Tongue (tissue), 2 donors: Measurements from ENCODE around the gene KRT86. TPM values are rescaled to one million over a fixed set of nuclear protein-coding genes. Genes with fewer than 3 reads are reported as not detected.
"Not testable (repeated sequence)": the region's sequence is repeated elsewhere in the genome, so short reads cannot be mapped to it uniquely, and the experiment has no call there.

ENCODE experiments used
- DNase-seq: peaks from one replicate; pipeline ENCODE4 v3.0.0-alpha.2; 2015
- total RNA-seq: library from RNA; depleted of rRNA; stranded (reverse); fragments of >200 nt; gene quantifications from one replicate; pipeline ENCODE4 v1.2.3, GENCODE V29; 2014

Gene KRT86
- total RNA-seq, 1 donor from 2014 or later: not detected

GRCh38 chr12:52238916-52239646 is 35.4 kb upstream of the KRT86 start:
- no peak for DNase-seq

GRCh38 chr12:52239767-52240166 is 34.7 kb upstream of the KRT86 start:
- no peak for DNase-seq

GRCh38 chr12:52240247-52240646 is 34.2 kb upstream of the KRT86 start:
- not testable (repeated sequence) for DNase-seq

GRCh38 chr12:52241205-52241842 is 33.1 kb upstream of the KRT86 start:
- DNase-seq: no peak

GRCh38 chr12:52242442-52243258 is 31.8 kb upstream of the KRT86 start:
- DNase-seq: no peak

GRCh38 chr12:52243259-52243855 is 31.1 kb upstream of the KRT86 start:
- no peak for DNase-seq

- DNase-seq: peak; percentile 64
Measured at GRCh38 chr12:52243856-52244614, 30.4 kb upstream of the KRT86 start.

GRCh38 chr12:52244615-52244994 is 29.8 kb upstream of the KRT86 start:
- no peak for DNase-seq

GRCh38 chr12:52245259-52245961 is 29.0 kb upstream of the KRT86 start:
- no peak for DNase-seq

- no peak for DNase-seq
Measured at GRCh38 chr12:52245962-52246569, 28.4 kb upstream of the KRT86 start.

GRCh38 chr12:52246720-52247621 is 27.5 kb upstream of the KRT86 start:
- no peak for DNase-seq

GRCh38 chr12:52247622-52248540 is 26.6 kb upstream of the KRT86 start:
- DNase-seq: no peak

- peak; percentile 84 for DNase-seq
Measured at GRCh38 chr12:52248541-52249461, 25.6 kb upstream of the KRT86 start.

- DNase-seq: no peak
Measured at GRCh38 chr12:52249511-52250047, 24.9 kb upstream of the KRT86 start.

GRCh38 chr12:52250048-52250990 is 24.1 kb upstream of the KRT86 start:
- no peak for DNase-seq
